GM18499 (cell line): ENCODE data around the gene CPA2.
"Not testable (repeated sequence)": the region's sequence is repeated elsewhere in the genome, so short reads cannot be mapped to it uniquely, and the experiment has no call there.

Experiments used
- ATAC-seq: cut with Tn5 transposase; IDR thresholded peaks from one replicate; pipeline ENCODE4 v1.9.1; 2021; ENCODE audit warnings: moderate number of reproducible peaks; ENCODE audit not compliant: insufficient read depth, unreplicated experiment

CPA2 gene

GRCh38 chr7:130266258-130266960 is at the start of gene CPA2:
TSS of gene CPA2 (plus strand) at chr7:130266863. CDS start at chr7:130266882, 19 bp downstream.
- no peak for ATAC-seq

- ATAC-seq = no peak
Observed at GRCh38 chr7:130218806-130219620, 47.6 kb upstream of the CPA2 start.

- no peak for ATAC-seq
Observed at GRCh38 chr7:130219871-130220270, 46.8 kb upstream of the CPA2 start.

- no peak for ATAC-seq
Observed at GRCh38 chr7:130221746-130222145, 44.9 kb upstream of the CPA2 start.

- ATAC-seq = no peak
Observed at GRCh38 chr7:130223646-130224045, 43.0 kb upstream of the CPA2 start.

GRCh38 chr7:130224210-130224609 is 42.5 kb upstream of the CPA2 start:
- no peak for ATAC-seq

GRCh38 chr7:130224923-130225322 is 41.7 kb upstream of the CPA2 start:
- not testable (repeated sequence) for ATAC-seq

GRCh38 chr7:130226333-130226732 is 40.3 kb upstream of the CPA2 start:
- no peak for ATAC-seq

- no peak for ATAC-seq
Observed at GRCh38 chr7:130227883-130228575, 38.6 kb upstream of the CPA2 start.

- ATAC-seq = no peak
Observed at GRCh38 chr7:130228840-130229502, 37.7 kb upstream of the CPA2 start.

- ATAC-seq = not testable (repeated sequence)
Observed at GRCh38 chr7:130229981-130230380, 36.7 kb upstream of the CPA2 start.

- no peak for ATAC-seq
Observed at GRCh38 chr7:130231792-130232191, 34.9 kb upstream of the CPA2 start.

- ATAC-seq = no peak
Observed at GRCh38 chr7:130232209-130232608, 34.5 kb upstream of the CPA2 start.

- ATAC-seq = no peak
Observed at GRCh38 chr7:130234078-130234477, 32.6 kb upstream of the CPA2 start.

- ATAC-seq = not testable (repeated sequence)
Observed at GRCh38 chr7:130236361-130236760, 30.3 kb upstream of the CPA2 start.

- no peak for ATAC-seq
Observed at GRCh38 chr7:130240240-130240639, 26.4 kb upstream of the CPA2 start.

- ATAC-seq = no peak
Observed at GRCh38 chr7:130242198-130243014, 24.3 kb upstream of the CPA2 start.

- not testable (repeated sequence) for ATAC-seq
Observed at GRCh38 chr7:130243486-130243885, 23.2 kb upstream of the CPA2 start.

- not testable (repeated sequence) for ATAC-seq
Observed at GRCh38 chr7:130246491-130246890, 20.2 kb upstream of the CPA2 start.

GRCh38 chr7:130248842-130249241 is 17.8 kb upstream of the CPA2 start:
- ATAC-seq = not testable (repeated sequence)
